ENCODE measurements around the gene GRID2.

DNA sequence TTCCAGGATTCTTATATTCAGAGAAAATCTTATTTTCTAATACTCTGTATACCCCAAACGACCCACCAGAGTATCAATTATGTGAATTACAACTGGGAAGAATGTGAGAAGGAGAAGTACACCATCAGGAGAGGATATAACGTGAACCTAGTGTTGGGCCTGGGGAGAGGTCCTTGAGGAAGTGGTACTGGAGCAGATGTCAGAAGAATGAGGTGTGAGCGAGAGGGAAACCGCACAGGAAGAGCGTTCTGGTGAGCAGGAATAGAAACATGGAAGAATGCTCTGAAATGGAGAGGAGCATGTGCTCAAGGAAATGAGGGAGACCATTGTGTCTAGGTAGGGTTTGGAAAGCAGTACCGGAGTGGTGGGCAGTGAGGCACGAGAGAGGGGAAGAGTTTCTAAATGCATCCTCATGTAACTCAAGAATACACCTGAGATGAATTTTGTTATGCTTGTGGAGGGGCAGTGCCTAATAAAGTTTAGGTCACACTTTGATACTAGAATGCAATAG is 151.6 kb downstream of the GRID2 start:
- TF ChIP-seq CTCF (IDR thresholded peaks at IDR 0.05) (no peak), POLR2A (IDR thresholded peaks at IDR 0.05) (no peak)
